ENCODE results near the gene P4HA3.

Gene P4HA3

DNA sequence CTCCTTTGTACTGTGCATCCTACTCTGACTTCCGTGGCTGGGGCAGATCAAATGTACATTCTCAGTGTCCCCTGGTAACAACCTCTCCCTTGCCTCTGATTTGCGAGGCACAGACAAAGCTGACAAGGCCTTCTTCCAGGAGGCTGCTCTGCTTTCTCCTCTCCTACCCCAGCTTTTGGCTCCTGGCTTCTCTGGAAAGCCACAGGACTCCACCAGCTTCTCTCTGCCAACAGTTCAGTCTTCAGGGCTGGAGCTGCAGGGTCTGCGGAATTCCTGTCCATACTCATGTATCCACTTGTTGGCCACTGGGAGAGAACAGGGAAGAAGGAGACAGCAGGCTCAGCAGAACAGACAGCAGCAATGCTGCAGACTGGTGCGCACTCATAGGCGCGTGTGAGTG lies 44.4 kb downstream of the P4HA3 start:
- TF ChIP-seq, protein P1, sequence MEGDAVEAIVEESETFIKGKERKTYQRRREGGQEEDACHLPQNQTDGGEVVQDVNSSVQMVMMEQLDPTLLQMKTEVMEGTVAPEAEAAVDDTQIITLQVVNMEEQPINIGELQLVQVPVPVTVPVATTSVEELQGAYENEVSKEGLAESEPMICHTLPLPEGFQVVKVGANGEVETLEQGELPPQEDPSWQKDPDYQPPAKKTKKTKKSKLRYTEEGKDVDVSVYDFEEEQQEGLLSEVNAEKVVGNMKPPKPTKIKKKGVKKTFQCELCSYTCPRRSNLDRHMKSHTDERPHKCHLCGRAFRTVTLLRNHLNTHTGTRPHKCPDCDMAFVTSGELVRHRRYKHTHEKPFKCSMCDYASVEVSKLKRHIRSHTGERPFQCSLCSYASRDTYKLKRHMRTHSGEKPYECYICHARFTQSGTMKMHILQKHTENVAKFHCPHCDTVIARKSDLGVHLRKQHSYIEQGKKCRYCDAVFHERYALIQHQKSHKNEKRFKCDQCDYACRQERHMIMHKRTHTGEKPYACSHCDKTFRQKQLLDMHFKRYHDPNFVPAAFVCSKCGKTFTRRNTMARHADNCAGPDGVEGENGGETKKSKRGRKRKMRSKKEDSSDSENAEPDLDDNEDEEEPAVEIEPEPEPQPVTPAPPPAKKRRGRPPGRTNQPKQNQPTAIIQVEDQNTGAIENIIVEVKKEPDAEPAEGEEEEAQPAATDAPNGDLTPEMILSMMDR (IDR thresholded peaks at IDR 0.05; ENCODE audit: low read depth, low read length): no peak

DNA sequence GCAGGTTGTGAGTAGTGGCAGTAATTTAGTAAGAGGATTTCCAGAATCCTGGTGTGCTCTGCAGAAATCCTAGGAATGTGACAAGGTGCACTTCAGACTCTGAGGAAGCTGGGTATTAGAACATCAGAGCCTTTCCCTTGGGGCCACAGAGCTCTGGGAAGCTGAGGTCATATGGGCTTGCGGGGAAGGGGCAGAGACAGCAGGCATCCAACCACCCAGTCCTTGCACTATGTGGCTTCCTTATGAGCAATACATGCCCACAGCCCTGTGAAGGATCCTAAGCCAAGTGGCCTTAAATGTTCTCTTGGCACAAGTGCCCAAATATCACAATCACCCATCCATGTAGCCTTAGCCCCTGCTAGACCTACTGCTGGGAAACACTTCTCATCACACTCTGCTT lies 46.2 kb downstream of the P4HA3 start:
- H3K4me3 ChIP-seq (ENCODE audit: low read depth, low read length): no peak overlapping the region
- TF ChIP-seq, protein P1 (IDR thresholded peaks at IDR 0.05; ENCODE audit: low read depth, low read length): no peak

More for the DNA sequence above, 44.4 kb downstream of the P4HA3 start:
- no peak overlapping the region for H3K4me3 ChIP-seq (ENCODE audit: low read depth, low read length)

GRCh38 chr11:74262725-74263124 lies 48.7 kb downstream of the P4HA3 start:
- H3K4me3 ChIP-seq (ENCODE audit: low read depth, low read length): no peak overlapping the region
- TF ChIP-seq, protein P1 (IDR thresholded peaks at IDR 0.05; ENCODE audit: low read depth, low read length): no peak

- TF ChIP-seq, protein P1 (IDR thresholded peaks at IDR 0.05; ENCODE audit: low read depth, low read length): no peak
- H3K4me3 ChIP-seq (ENCODE audit: low read depth, low read length): no peak overlapping the region
These were observed 53.4 kb downstream of the P4HA3 start for GRCh38 chr11:74257959-74258553.

DNA sequence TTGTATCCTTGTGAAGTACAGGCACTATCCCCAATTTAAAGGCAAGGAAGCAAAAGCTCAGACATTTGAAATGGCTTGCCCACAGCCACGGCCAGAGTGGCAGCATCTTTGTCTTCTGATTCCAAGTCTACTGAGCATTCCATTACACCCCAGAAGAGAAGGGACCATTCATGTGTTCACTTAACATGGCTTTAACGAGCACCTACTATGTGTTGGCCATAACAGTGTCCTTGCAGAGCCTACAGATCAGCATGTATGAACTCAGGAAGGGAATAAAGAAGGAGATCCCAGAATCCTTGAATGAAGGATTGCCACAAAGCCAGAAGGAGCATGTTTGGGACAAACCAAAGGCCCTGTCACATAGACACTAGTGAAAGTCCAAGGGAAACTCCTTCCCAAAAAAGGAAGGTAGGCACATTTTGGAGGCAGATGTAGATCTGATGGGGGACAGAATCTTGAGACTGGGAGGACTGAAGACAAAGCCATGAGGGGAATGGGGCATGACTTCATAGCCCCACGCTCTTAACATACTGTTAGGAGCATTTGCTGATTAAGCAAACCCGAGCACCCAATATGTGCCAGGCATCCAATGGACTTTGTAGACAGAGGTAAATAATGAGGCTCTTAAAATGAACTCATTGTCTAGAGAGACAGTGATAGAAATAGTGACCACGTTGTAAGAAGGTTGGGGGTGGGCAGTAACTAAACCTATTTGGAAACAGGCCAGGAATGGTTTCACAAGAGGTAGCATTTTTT lies 54.9 kb downstream of the P4HA3 start:
- H3K4me3 ChIP-seq (ENCODE audit: low read depth, low read length): no peak overlapping the region

GRCh38 chr11:74255741-74256375 lies 55.6 kb downstream of the P4HA3 start:
- no peak overlapping the region for H3K4me3 ChIP-seq (ENCODE audit: low read depth, low read length)
- TF ChIP-seq, protein P1 (IDR thresholded peaks at IDR 0.05; ENCODE audit: low read depth, low read length): peak; percentile 88

More for the DNA sequence above, 54.9 kb downstream of the P4HA3 start:
- TF ChIP-seq, protein P1 (IDR thresholded peaks at IDR 0.05; ENCODE audit: low read depth, low read length): no peak

GRCh38 chr11:74253361-74253760 lies 58.1 kb downstream of the P4HA3 start:
- no peak overlapping the region for H3K4me3 ChIP-seq (ENCODE audit: low read depth, low read length)
- TF ChIP-seq, protein P1 (IDR thresholded peaks at IDR 0.05; ENCODE audit: low read depth, low read length): no peak
